ENCODE measurements around the gene DSC2.

Gene DSC2

GRCh38 chr18:31099450-31100230, 2.6 kb downstream of the DSC2 start:
- Histone ChIP-seq H3K4me1 (ENCODE audit: low read length) (no peaks in the 10 kb centered on the region), H3K4me3 (ENCODE audit: low read length) (no peak overlapping the region), H3K36me3 (replicated peaks; ENCODE audit: low read depth, low read length) (no peaks in the 10 kb centered on the region), H3K9me3 (ENCODE audit: insufficient read depth, low read length) (no peaks in the 10 kb centered on the region), H3K9ac (ENCODE audit: low read length) (no peak overlapping the region), H3K27me3 (ENCODE audit: low read depth, low read length) (no peaks in the 10 kb centered on the region), H4K20me1 (ENCODE audit: insufficient read depth, low read length) (no peaks in the 10 kb centered on the region), H3K4me2 (ENCODE audit: low read length) (no peak overlapping the region), H3K27ac (ENCODE audit: low read length) (no peak overlapping the region), H3K79me2 (ENCODE audit: low read length) (no peaks in the 10 kb centered on the region), H2AFZ (ENCODE audit: low read depth, low read length) (no peak overlapping the region)
- TF ChIP-seq CTCF (IDR thresholded peaks at IDR 0.05; ENCODE audit: low read depth, low read length) (no peak), EZH2phosphoT487 (IDR thresholded peaks at IDR 0.05; ENCODE audit: low read depth) (no peak)

- no peaks in the 10 kb centered on the region for H4K20me1 ChIP-seq (ENCODE audit: insufficient read depth, low read length)
- H3K27me3 ChIP-seq (ENCODE audit: low read depth, low read length), result no peaks in the 10 kb centered on the region
- no peaks in the 10 kb centered on the region for H3K36me3 ChIP-seq (replicated peaks; ENCODE audit: low read depth, low read length)
- H3K4me1 ChIP-seq (ENCODE audit: low read length), result no peaks in the 10 kb centered on the region
- TF ChIP-seq CTCF (IDR thresholded peaks at IDR 0.05; ENCODE audit: low read depth, low read length), result no peak
- TF ChIP-seq EZH2phosphoT487 (IDR thresholded peaks at IDR 0.05; ENCODE audit: low read depth), result no peak
- no peak overlapping the region for H3K9ac ChIP-seq (ENCODE audit: low read length)
- no peaks in the 10 kb centered on the region for H3K79me2 ChIP-seq (ENCODE audit: low read length)
- H3K4me2 ChIP-seq (ENCODE audit: low read length), result no peak overlapping the region
- H3K9me3 ChIP-seq (ENCODE audit: insufficient read depth, low read length), result no peaks in the 10 kb centered on the region
- H3K4me3 ChIP-seq (ENCODE audit: low read length), result no peak overlapping the region
- no peak overlapping the region for H2AFZ ChIP-seq (ENCODE audit: low read depth, low read length)
- H3K27ac ChIP-seq (ENCODE audit: low read length), result no peak overlapping the region
These were observed 3.3 kb downstream of the DSC2 start for GRCh38 chr18:31098878-31099277.

- no peak for TF ChIP-seq CTCF (IDR thresholded peaks at IDR 0.05; ENCODE audit: low read depth, low read length)
- TF ChIP-seq EZH2phosphoT487 (IDR thresholded peaks at IDR 0.05; ENCODE audit: low read depth), result no peak
- no peak overlapping the region for H3K9ac ChIP-seq (ENCODE audit: low read length)
- no peaks in the 10 kb centered on the region for H4K20me1 ChIP-seq (ENCODE audit: insufficient read depth, low read length)
- no peak overlapping the region for H3K4me3 ChIP-seq (ENCODE audit: low read length)
- no peak overlapping the region for H3K4me2 ChIP-seq (ENCODE audit: low read length)
- H3K79me2 ChIP-seq (ENCODE audit: low read length), result no peaks in the 10 kb centered on the region
- no peak overlapping the region for H3K27ac ChIP-seq (ENCODE audit: low read length)
- H3K4me1 ChIP-seq (ENCODE audit: low read length), result no peaks in the 10 kb centered on the region
- H3K9me3 ChIP-seq (ENCODE audit: insufficient read depth, low read length), result no peaks in the 10 kb centered on the region
- no peaks in the 10 kb centered on the region for H3K36me3 ChIP-seq (replicated peaks; ENCODE audit: low read depth, low read length)
- no peaks in the 10 kb centered on the region for H3K27me3 ChIP-seq (ENCODE audit: low read depth, low read length)
- H2AFZ ChIP-seq (ENCODE audit: low read depth, low read length), result no peak overlapping the region
These were observed 4.6 kb downstream of the DSC2 start for GRCh38 chr18:31097666-31098065.

GRCh38 chr18:31093880-31094279, 8.3 kb downstream of the DSC2 start:
- no peak overlapping the region for H3K4me2 ChIP-seq (ENCODE audit: low read length)
- H4K20me1 ChIP-seq (ENCODE audit: insufficient read depth, low read length), result no peaks in the 10 kb centered on the region
- H3K27ac ChIP-seq (ENCODE audit: low read length), result no peak overlapping the region
- no peaks in the 10 kb centered on the region for H3K79me2 ChIP-seq (ENCODE audit: low read length)
- H3K9ac ChIP-seq (ENCODE audit: low read length), result no peak overlapping the region
- TF ChIP-seq EZH2phosphoT487 (IDR thresholded peaks at IDR 0.05; ENCODE audit: low read depth), result no peak
- no peak for TF ChIP-seq CTCF (IDR thresholded peaks at IDR 0.05; ENCODE audit: low read depth, low read length)
- no peaks in the 10 kb centered on the region for H3K27me3 ChIP-seq (ENCODE audit: low read depth, low read length)
- H3K4me3 ChIP-seq (ENCODE audit: low read length), result no peak overlapping the region
- no peak overlapping the region for H2AFZ ChIP-seq (ENCODE audit: low read depth, low read length)
- no peaks in the 10 kb centered on the region for H3K9me3 ChIP-seq (ENCODE audit: insufficient read depth, low read length)
- H3K36me3 ChIP-seq (replicated peaks; ENCODE audit: low read depth, low read length), result no peaks in the 10 kb centered on the region
- H3K4me1 ChIP-seq (ENCODE audit: low read length), result no peaks in the 10 kb centered on the region

Measured in OCI-LY3 (cell line).